ENCODE results near the gene TLR9. TPM values are rescaled to one million over a fixed set of nuclear protein-coding genes. Genes with fewer than 3 reads are reported as not detected.

Gene TLR9
- total RNA-seq, 5 donors from 2014 or later (not counting 1 experiment from before 2014, with no cell fraction given), result 0.54 to 2.9 (median 2.1) TPM; not detected in 1

- Mint-ChIP-seq H3K27me3 (no peaks in the 10 kb centered on the region), H3K27ac (no peak overlapping the region), H3K4me1 (peaks cover 56 to 65% (median 60%) of the 10 kb centered on the region in 3 donors), H3K9me3 (no peaks in the 10 kb centered on the region), H3K36me3 (peaks cover 16% of the 10 kb centered on the region), H3K4me3 (no peak overlapping the region)
- CTCF ChIA-PET, result no interaction called here
- Histone ChIP-seq H3K27me3 (replicated peaks in 1 of 2; ENCODE audit: control insufficient read depth in 2 of 2, extremely low read depth in 1 of 2, insufficient read depth in 2 of 2, low read length in 1 of 2) (no peaks in the 10 kb centered on the region), H3K4me3 (ENCODE audit: control insufficient read depth in 1 of 2, extremely low read depth in 1 of 2, low read length in 1 of 2) (no peak overlapping the region), H3K27ac (ENCODE audit: low read length) (no peak overlapping the region), H3K9me3 (no peaks in the 10 kb centered on the region), H3K4me1 (ENCODE audit: control insufficient read depth in 1 of 2, extremely low read depth in 1 of 2, insufficient read depth in 2 of 2, low read length in 2 of 2) (peaks cover 21 to 59% of the 10 kb centered on the region in 2 experiments), H3K36me3 (ENCODE audit: control insufficient read depth in 2 of 2, extremely low read depth in 1 of 2, insufficient read depth in 1 of 2, low read length in 1 of 2) (peaks cover 13 to 55% of the 10 kb centered on the region in 2 donors)
- ATAC-seq (replicated peaks in 1 of 4) (no peak), DNase-seq (no peak)
- POLR2A ChIA-PET, result no interaction called here
- 91% methylated on average over 8 of the region's 21 CpGs for WGBS (ENCODE audit: insufficient coverage)
These were observed 3.4 kb upstream of the TLR9 start for GRCh38 chr3:52228751-52229291.

GRCh38 chr3:52228266-52228665, 2.8 kb upstream of the TLR9 start:
- Histone ChIP-seq H3K9me3 (no peaks in the 10 kb centered on the region), H3K4me3 (ENCODE audit: control insufficient read depth in 1 of 2, extremely low read depth in 1 of 2, low read length in 1 of 2) (no peak overlapping the region), H3K27ac (ENCODE audit: low read length) (no peak overlapping the region), H3K27me3 (replicated peaks in 1 of 2; ENCODE audit: control insufficient read depth in 2 of 2, extremely low read depth in 1 of 2, insufficient read depth in 2 of 2, low read length in 1 of 2) (no peaks in the 10 kb centered on the region), H3K4me1 (ENCODE audit: control insufficient read depth in 1 of 2, extremely low read depth in 1 of 2, insufficient read depth in 2 of 2, low read length in 2 of 2) (peaks cover 23 to 61% of the 10 kb centered on the region in 2 experiments), H3K36me3 (ENCODE audit: control insufficient read depth in 2 of 2, extremely low read depth in 1 of 2, insufficient read depth in 1 of 2, low read length in 1 of 2) (peaks cover 13 to 52% of the 10 kb centered on the region in 2 donors)
- ChIA-PET CTCF (no interaction called here), POLR2A (no interaction called here)
- H3K27me3 Mint-ChIP-seq, result no peaks in the 10 kb centered on the region
- ATAC-seq (replicated peaks in 1 of 4) (no peak), DNase-seq (no peak)
- peaks cover 57 to 66% (median 61%) of the 10 kb centered on the region in 3 donors for H3K4me1 Mint-ChIP-seq
- H3K27ac Mint-ChIP-seq, result peak overlapping the region; percentile 19 to 22
- H3K9me3 Mint-ChIP-seq, result no peaks in the 10 kb centered on the region
- H3K4me3 Mint-ChIP-seq, result no peak overlapping the region
- H3K36me3 Mint-ChIP-seq, result peaks cover 15% of the 10 kb centered on the region
- 93% methylated on average over 3 of the region's 10 CpGs for WGBS (ENCODE audit: insufficient coverage)

GRCh38 chr3:52227766-52228165, 2.3 kb upstream of the TLR9 start:
- Histone ChIP-seq H3K4me3 (ENCODE audit: control insufficient read depth in 1 of 2, extremely low read depth in 1 of 2, low read length in 1 of 2) (no peak overlapping the region), H3K27ac (ENCODE audit: low read length) (no peak overlapping the region), H3K36me3 (ENCODE audit: control insufficient read depth in 2 of 2, extremely low read depth in 1 of 2, insufficient read depth in 1 of 2, low read length in 1 of 2) (peaks cover 13 to 47% of the 10 kb centered on the region in 2 donors), H3K4me1 (ENCODE audit: control insufficient read depth in 1 of 2, extremely low read depth in 1 of 2, insufficient read depth in 2 of 2, low read length in 2 of 2) (peaks cover 24 to 61% of the 10 kb centered on the region in 2 experiments), H3K9me3 (no peaks in the 10 kb centered on the region), H3K27me3 (replicated peaks in 1 of 2; ENCODE audit: control insufficient read depth in 2 of 2, extremely low read depth in 1 of 2, insufficient read depth in 2 of 2, low read length in 1 of 2) (no peaks in the 10 kb centered on the region)
- no peak for DNase-seq
- Mint-ChIP-seq H3K9me3 (no peaks in the 10 kb centered on the region), H3K4me1 (peaks cover 57 to 66% (median 61%) of the 10 kb centered on the region in 3 donors), H3K36me3 (peaks cover 15% of the 10 kb centered on the region), H3K27ac (peak overlapping the region; percentile 85 to 92), H3K4me3 (no peak overlapping the region), H3K27me3 (no peaks in the 10 kb centered on the region)
- ATAC-seq (replicated peaks in 1 of 4), result no peak
- ChIA-PET CTCF (no interaction called here), POLR2A (no interaction called here)
- WGBS (ENCODE audit: insufficient coverage), result 100% methylated on average over 3 of the region's 7 CpGs

- Histone ChIP-seq H3K4me3 (ENCODE audit: control insufficient read depth in 1 of 2, extremely low read depth in 1 of 2, low read length in 1 of 2) (no peak overlapping the region), H3K27ac (ENCODE audit: low read length) (no peak overlapping the region), H3K9me3 (no peaks in the 10 kb centered on the region), H3K4me1 (ENCODE audit: control insufficient read depth in 1 of 2, extremely low read depth in 1 of 2, insufficient read depth in 2 of 2, low read length in 2 of 2) (peaks cover 28 to 61% of the 10 kb centered on the region in 2 experiments), H3K36me3 (ENCODE audit: control insufficient read depth in 2 of 2, extremely low read depth in 1 of 2, insufficient read depth in 1 of 2, low read length in 1 of 2) (peaks cover 13 to 42% of the 10 kb centered on the region in 2 donors), H3K27me3 (replicated peaks in 1 of 2; ENCODE audit: control insufficient read depth in 2 of 2, extremely low read depth in 1 of 2, insufficient read depth in 2 of 2, low read length in 1 of 2) (no peaks in the 10 kb centered on the region)
- Mint-ChIP-seq H3K27me3 (no peaks in the 10 kb centered on the region), H3K27ac (peak overlapping the region; percentile 85 to 92), H3K36me3 (peaks cover 15% of the 10 kb centered on the region), H3K4me3 (peak overlapping the region in 1 of 3 donors; percentile 83), H3K4me1 (peaks cover 57 to 66% (median 61%) of the 10 kb centered on the region in 3 donors), H3K9me3 (no peaks in the 10 kb centered on the region)
- DNase-seq (no peak), ATAC-seq (replicated peaks in 1 of 4) (no peak)
- CTCF ChIA-PET, result interaction anchor here in 1 of 2 donors (1.2 kb wide), 1 partner anchor 112 kb away, joined by 4 read pairs; no protein-coding TSS in a partner anchor
- 83% methylated on average over 4 of the region's 4 CpGs for WGBS (ENCODE audit: insufficient coverage)
- POLR2A ChIA-PET, result no interaction called here
These were observed 1.7 kb upstream of the TLR9 start for GRCh38 chr3:52227117-52227516.

- no peaks in the 10 kb centered on the region for H3K27me3 ChIP-seq (replicated peaks in 1 of 2; ENCODE audit: control insufficient read depth in 2 of 2, extremely low read depth in 1 of 2, insufficient read depth in 2 of 2, low read length in 1 of 2)
- Mint-ChIP-seq H3K36me3 (peaks cover 9% of the 10 kb centered on the region), H3K4me3 (peak overlapping the region in 1 of 3 donors; percentile 83), H3K4me1 (peaks cover 58 to 67% (median 61%) of the 10 kb centered on the region in 3 donors), H3K27me3 (no peaks in the 10 kb centered on the region), H3K27ac (peak overlapping the region; percentile 85 to 92), H3K9me3 (no peaks in the 10 kb centered on the region)
- peaks cover 33 to 61% of the 10 kb centered on the region in 2 experiments for H3K4me1 ChIP-seq (ENCODE audit: control insufficient read depth in 1 of 2, extremely low read depth in 1 of 2, insufficient read depth in 2 of 2, low read length in 2 of 2)
- peak overlapping the region in 1 of 2 donors; percentile 2 for H3K4me3 ChIP-seq (ENCODE audit: control insufficient read depth in 1 of 2, extremely low read depth in 1 of 2, low read length in 1 of 2)
- DNase-seq (no peak), ATAC-seq (replicated peaks in 1 of 4) (peak in 1 of 4 experiments; percentile 4)
- ChIA-PET CTCF (interaction anchor here in 1 of 2 donors (1.2 kb wide), 2 partner anchors 112 to 113 kb away, joined by 4 to 5 read pairs; no protein-coding TSS in a partner anchor), POLR2A (interaction anchor here in 1 of 2 donors (0.6 kb wide), 1 partner anchor 108 kb away, joined by 3 read pairs; no protein-coding TSS in a partner anchor)
- WGBS (ENCODE audit: insufficient coverage), result 55% methylated on average over 4 of the region's 5 CpGs
- peaks cover 11 to 34% of the 10 kb centered on the region in 2 donors for H3K36me3 ChIP-seq (ENCODE audit: control insufficient read depth in 2 of 2, extremely low read depth in 1 of 2, insufficient read depth in 1 of 2, low read length in 1 of 2)
- no peaks in the 10 kb centered on the region for H3K9me3 ChIP-seq
- peak overlapping the region; percentile 46 for H3K27ac ChIP-seq (ENCODE audit: low read length)
These were observed 878 bp upstream of the TLR9 start for GRCh38 chr3:52226229-52226817.

- Histone ChIP-seq H3K9me3 (no peaks in the 10 kb centered on the region), H3K27ac (ENCODE audit: low read length) (no peak overlapping the region), H3K4me3 (ENCODE audit: control insufficient read depth in 1 of 2, extremely low read depth in 1 of 2, low read length in 1 of 2) (no peak overlapping the region), H3K36me3 (ENCODE audit: control insufficient read depth in 2 of 2, extremely low read depth in 1 of 2, insufficient read depth in 1 of 2, low read length in 1 of 2) (peaks cover 2 to 8% of the 10 kb centered on the region in 2 donors), H3K4me1 (ENCODE audit: control insufficient read depth in 1 of 2, extremely low read depth in 1 of 2, insufficient read depth in 2 of 2, low read length in 2 of 2) (peaks cover 41 to 79% of the 10 kb centered on the region in 2 experiments), H3K27me3 (replicated peaks in 1 of 2; ENCODE audit: control insufficient read depth in 2 of 2, extremely low read depth in 1 of 2, insufficient read depth in 2 of 2, low read length in 1 of 2) (no peaks in the 10 kb centered on the region)
- Mint-ChIP-seq H3K36me3 (no peaks in the 10 kb centered on the region), H3K4me3 (peak overlapping the region; percentile 31 to 83 (median 69)), H3K9me3 (no peaks in the 10 kb centered on the region), H3K27ac (peak overlapping the region; percentile 76 to 85), H3K27me3 (no peaks in the 10 kb centered on the region), H3K4me1 (peaks cover 76 to 86% (median 83%) of the 10 kb centered on the region in 3 donors)
- 95% methylated on average over 26 of the region's 32 CpGs for WGBS (ENCODE audit: insufficient coverage)
- ATAC-seq (replicated peaks in 1 of 4), result no peak
- ChIA-PET CTCF (interaction anchor here (1.6 to 2.0 kb wide), 2 partner anchors 115 to 116 kb away, joined by 5 to 6 read pairs; no protein-coding TSS in a partner anchor), POLR2A (no interaction called here)
- no peak for DNase-seq
These were observed 1.7 kb downstream of the TLR9 start for GRCh38 chr3:52223449-52224408.
